GM21786 (cell line): ENCODE data around the gene NBPF8.
"Not testable (repeated sequence)": the region's sequence is repeated elsewhere in the genome, so short reads cannot be mapped to it uniquely, and the experiment has no call there.

Experiments used
- ATAC-seq: cut with Tn5 transposase; IDR thresholded peaks from one replicate; pipeline ENCODE4 v1.9.1; 2021; ENCODE audit not compliant: unreplicated experiment

NBPF8 gene, protein sequence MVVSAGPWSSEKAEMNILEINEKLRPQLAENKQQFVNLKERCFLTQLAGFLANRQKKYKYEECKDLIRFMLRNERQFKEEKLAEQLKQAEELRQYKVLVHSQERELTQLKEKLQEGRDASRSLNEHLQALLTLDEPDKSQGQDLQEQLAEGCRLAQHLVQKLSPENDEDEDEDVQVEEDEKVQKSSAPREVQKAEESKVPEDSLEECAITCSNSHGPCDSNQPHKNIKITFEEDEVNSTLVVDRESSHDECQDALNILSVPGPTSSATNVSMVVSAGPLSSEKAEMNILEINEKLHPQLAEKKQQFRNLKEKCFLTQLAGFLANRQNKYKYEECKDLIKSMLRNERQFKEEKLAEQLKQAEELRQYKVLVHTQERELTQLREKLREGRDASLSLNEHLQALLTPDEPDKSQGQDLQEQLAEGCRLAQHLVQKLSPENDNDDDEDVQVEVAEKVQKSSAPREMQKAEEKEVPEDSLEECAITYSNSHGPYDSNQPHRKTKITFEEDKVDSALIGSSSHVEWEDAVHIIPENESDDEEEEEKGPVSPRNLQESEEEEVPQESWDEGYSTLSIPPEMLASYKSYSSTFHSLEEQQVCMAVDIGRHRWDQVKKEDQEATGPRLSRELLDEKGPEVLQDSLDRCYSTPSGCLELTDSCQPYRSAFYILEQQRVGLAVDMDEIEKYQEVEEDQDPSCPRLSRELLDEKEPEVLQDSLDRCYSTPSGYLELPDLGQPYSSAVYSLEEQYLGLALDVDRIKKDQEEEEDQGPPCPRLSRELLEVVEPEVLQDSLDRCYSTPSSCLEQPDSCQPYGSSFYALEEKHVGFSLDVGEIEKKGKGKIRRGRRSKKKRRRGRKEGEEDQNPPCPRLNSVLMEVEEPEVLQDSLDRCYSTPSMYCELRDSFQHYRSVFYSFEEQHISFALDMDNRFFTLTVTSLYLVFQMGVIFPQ

DNA sequence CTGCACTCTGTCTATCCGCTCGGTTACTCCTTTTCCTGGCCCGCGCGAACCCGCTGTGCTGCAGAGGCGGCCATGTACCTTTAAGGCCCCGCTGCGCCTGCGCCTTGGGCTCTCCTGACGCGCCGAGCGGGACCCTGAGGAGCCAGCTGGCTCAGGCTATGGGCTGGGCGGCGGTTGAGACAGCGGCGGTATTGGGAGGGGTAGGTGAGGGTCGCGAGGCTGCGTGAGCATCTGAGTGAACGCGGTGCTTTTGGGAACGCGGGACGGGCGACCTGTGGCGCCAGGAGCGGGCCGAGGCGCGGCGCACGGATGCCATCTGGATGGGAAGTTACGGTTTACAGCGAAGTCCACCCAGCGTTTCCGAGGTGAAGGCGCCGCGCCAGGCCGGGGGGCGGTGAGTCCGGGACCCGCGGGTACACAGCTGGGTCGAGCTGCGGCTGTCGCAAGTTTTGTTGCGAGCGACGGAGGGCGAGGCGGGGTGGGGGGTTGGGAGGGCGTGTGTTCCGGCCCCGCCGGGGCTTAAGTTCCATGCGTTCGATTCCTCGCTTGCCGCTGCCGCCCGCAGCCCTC lies at the start of gene NBPF8:
Gene NBPF8 (plus strand): TSS at position 125 of the 570 bp plus-strand sequence. CDS start 21,488 bp downstream, outside the sequence.
- peak; percentile 96 for ATAC-seq

DNA sequence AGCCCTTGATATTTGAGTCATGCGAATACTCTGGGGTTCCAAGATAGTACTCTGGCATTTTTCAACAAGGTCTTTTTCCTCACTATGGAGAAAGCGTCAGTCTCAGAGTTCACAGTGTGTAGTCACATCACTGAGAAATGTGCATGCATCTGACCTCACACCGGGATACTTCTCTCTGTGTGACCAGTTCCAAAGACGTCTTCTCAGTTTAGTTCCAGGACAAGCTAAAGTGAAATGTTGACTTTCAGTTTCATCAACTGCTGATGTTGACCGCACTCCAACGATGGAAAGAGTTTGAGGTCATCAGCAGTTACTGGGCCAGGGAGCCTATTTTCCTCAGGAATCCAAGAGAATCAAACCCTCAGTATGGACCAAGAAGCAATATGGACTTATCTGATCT lies 47.1 kb upstream of the NBPF8 start:
- not testable (repeated sequence) for ATAC-seq

DNA sequence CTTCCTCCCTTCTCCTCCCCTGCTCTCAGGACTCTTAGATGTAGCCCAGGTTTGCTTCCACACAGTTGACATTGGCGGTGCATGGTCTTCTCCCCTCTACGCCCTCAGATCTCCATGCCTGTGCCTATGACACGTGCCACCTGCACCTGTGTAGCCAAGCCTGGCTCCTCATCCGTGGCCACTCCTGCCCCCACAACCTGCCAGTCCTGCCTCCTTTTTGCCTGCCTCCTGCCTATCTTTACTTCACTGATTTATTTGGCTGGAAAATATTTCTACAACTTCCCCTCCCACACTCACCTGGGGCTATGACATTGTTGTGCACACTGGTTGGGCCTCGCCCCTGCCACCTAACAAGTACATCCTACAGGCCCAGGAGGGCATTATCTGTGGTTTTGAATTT lies 28.2 kb upstream of the NBPF8 start:
- not testable (repeated sequence) for ATAC-seq

DNA sequence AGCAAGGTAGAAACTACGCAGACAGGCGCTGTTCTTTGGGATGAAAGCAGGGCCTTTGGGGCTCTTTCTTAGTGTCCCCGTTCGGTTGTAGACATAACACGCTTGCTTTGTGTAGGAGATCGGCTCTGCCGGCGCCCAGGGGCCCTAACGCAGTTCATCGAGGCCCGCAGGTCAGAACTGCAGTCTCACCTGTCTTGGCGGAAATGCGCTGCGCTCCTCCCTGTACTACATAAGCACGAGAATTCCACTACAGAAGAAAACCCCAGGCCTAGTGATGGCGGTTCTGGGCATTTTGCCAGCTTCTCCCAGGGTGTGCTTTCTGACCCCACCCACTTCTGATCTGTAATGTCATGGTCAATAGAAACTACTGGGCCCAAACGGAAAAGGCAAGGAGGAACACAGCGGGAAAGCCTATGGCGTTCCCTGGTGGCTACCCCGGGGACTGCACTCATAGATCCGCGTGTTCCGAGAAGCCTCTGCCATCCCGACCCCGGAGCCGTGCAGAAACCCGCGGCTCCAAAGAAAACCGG lies 26.2 kb upstream of the NBPF8 start:
- not testable (repeated sequence) for ATAC-seq

DNA sequence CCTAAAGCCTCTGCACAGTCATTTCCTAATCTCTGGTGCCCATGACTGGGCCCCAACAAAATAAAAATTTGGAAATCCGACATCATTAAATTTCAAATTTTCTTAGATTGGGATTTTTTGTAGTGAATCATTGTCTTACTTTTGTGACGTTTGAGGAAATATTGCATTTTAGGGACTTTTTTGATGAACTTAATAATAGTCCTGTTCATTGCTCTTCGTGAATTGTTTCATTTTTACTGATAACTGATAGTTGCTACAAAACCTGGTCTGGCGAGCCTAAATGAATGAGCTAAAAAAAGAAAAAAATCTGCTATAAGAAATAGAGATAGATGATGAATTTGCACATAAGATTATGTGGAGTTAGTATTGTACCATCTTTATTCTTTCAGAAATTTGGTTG lies 23.5 kb upstream of the NBPF8 start:
- not testable (repeated sequence) for ATAC-seq

DNA sequence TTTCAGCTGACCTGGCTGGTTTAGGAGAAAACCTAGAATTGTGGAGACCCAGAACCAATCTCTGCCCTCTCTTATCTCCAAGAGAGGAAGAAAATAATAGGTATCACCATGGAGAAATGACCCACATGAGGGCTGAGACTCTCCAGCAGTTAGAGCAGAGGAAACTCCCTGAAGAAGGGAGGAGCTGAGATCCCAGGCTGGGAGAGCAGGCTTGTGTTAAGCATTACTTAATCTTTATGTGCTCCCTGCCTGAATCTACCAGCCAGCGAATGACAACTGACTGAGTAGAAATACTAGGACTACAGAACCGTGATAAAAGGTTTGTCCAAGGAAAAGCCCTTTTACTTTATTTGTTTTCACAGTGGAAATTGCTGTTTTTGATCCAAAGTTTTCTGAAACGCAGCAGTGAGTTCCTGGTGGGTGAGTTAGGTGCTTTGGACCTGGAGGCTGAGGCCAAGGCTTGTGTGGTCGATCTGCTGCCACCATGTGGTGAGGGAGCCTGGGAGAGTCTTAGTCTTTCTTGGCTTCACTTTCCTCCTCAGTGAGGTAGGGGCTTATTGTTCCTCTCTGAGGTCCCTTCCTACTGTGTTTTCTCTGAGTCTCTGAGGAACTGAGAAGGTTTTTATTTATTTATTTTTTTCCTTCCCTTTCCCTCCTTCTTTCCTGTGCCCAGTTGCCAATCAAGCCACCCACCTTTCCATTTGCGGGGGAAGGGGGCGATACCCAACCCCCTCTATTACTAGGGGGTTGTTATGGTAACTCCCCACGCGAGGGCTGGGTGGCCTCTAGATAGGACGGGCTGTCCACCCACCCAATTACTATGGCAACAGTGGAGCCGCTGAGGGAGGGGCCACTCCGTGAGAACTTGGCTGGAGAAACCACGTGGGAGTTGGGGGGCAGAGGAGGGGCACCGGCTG lies 21.3 kb upstream of the NBPF8 start:
- ATAC-seq: not testable (repeated sequence)

DNA sequence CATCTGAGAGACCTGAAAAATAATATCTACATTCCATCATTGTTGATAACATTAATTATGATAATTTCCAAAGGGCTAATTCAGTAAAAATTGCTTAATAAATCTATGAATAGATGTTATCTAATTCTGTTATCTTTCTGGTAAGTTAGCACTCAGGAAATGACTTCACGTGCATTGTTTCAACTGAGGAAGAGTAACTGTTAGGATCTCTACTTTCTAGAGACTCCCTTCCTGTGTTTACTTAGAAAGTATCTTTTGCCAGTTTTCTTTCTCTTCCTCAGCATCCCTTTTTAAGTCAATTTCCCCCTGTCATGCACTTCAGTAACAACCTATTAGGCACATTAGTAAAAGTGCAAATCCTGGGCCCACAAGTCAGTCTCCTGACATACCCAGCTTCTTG lies 9.5 kb upstream of the NBPF8 start:
- ATAC-seq: not testable (repeated sequence)

DNA sequence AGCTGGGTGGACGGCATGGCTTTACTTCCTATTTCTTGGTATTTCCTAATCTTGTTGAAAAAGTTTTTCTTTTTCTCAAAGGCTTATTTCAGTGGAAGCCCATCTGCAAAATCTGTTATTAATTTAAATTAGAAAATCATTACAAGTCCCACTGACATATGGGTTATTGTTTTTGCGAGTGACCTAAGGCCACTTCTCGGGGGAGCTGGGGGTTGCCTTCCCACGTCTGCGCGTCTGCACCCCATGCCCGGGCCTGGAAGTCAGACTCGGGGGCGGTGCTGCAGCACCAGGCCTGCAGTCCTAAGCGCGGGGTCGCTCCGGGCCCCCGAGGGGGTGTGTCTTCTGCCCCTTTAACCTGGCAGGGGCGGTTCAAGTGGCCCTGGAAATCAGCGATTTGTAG lies 384 bp upstream of the NBPF8 start:
- ATAC-seq: peak; percentile 6

DNA sequence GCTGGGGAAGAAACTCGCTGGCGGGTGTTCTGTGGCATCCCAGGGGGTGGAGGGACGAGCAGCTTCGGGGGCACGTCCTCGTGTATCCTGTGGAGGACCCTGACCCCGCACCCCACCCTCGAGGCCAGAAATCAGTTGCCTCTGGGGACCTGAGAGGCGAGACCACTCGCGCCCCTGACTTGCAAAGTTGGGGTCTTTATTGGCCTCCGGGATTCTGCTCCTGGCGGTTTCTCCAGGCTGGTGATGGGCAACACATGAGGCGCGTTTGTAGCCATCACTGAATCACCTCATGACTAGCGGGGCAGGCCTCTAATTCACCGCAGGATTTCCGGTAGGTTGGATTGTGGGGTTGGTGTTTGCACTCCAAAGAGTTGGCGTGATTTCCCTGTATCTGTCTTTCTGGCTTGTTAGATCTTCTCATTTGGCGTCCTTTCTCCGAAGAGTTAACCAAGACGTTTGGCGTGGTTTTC lies 692 bp downstream of the NBPF8 start:
- ATAC-seq: not testable (repeated sequence)

DNA sequence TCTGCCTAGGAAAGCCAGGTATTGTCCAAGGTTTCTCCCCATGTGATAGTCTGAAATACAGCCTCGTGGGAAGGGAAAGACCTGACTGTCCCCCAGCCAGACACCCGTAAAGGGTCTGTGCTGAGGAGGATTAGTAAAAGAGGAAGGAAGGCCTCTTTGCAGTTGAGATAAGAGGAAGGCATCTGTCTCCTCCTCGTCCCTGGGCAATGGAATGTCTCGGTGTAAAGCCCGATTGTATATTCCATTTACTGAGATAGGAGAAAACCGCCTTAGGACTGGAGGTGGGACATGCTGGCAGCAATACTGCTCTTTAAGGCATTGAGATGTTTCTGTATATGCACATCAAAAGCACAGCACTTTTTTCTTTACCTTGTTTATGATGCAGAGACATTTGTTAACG lies 10.2 kb downstream of the NBPF8 start:
- not testable (repeated sequence) for ATAC-seq

DNA sequence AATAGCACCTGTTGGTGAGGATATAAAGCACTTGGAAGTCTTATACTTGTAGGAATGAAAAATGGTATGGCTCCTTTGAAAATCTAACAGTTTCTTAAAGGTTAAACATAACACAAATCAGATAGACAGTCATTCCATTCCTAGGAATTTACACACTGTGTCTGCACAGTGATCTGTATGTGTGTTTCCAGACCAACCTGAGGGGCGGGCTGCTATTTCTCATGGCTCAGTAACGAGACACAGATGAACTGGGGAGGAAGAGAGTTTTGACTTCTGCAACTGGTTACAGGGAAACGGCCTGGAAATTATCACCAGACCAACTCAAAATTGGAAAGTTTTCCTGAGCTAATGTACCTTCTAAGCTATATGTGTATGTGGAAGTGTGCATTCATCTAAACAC lies 16.8 kb downstream of the NBPF8 start:
- ATAC-seq: not testable (repeated sequence)

DNA sequence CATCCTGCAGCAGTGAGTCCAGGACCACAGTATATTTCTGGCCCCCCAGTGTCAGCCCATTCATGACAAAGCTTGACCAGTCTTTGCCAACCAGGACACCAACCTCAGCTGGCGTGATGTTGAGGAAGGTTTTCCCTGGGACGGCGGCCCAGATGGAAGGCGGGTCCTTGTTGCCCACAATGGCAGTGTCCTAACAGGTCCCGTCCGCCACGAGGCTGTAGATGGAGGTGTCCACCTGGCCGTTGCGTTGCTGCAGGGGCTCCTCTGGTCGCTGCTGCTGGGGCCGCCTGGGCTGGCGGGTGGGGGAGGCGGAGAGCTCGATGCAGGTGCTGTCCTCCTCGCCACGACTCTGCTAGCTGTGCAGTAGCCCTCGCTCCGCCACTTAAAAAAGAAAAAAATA lies 19.0 kb downstream of the NBPF8 start:
- ATAC-seq: not testable (repeated sequence)

DNA sequence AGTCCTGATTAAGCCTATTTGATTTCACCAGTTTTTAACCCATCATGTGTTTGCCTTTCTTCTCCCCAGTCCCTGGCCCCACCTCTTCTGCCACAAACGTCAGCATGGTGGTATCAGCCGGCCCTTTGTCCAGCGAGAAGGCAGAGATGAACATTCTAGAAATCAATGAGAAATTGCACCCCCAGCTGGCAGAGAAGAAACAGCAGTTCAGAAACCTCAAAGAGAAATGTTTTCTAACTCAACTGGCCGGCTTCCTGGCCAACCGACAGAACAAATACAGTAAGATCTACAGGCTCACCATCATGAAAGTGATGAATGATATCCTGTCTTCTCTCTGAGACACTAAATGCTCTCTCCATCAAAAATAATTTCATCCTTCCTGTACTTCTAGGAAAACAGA lies 34.3 kb downstream of the NBPF8 start:
- not testable (repeated sequence) for ATAC-seq
